Measurements from ENCODE around the gene ULK4. TPM values are rescaled to one million over a fixed set of nuclear protein-coding genes. Genes with fewer than 3 reads are reported as not detected.
A peak's percentile ranks its signal among the peaks of the same experiment; 100 is the strongest.
"Not testable (repeated sequence)": the region's sequence is repeated elsewhere in the genome, so short reads cannot be mapped to it uniquely, and the experiment has no call there.

Gene ULK4
- total RNA-seq, 1 experiment from 2014 or later = 8.7 TPM

GRCh38 chr3:41863024-41863423, 98.9 kb downstream of the ULK4 start:
- intact Hi-C loops (cut with micrococcal nuclease; ENCODE audit: unreplicated experiment) = no loop called here
- no peak overlapping the region for H3K27ac ChIP-seq
- H3K4me2 ChIP-seq = no peak overlapping the region
- H3K36me3 ChIP-seq (ENCODE audit: low read depth) = no peaks in the 10 kb centered on the region
- TF ChIP-seq EZH2 (IDR thresholded peaks at IDR 0.05; ENCODE audit: low read depth) = no peak
- TF ChIP-seq, protein P1, sequence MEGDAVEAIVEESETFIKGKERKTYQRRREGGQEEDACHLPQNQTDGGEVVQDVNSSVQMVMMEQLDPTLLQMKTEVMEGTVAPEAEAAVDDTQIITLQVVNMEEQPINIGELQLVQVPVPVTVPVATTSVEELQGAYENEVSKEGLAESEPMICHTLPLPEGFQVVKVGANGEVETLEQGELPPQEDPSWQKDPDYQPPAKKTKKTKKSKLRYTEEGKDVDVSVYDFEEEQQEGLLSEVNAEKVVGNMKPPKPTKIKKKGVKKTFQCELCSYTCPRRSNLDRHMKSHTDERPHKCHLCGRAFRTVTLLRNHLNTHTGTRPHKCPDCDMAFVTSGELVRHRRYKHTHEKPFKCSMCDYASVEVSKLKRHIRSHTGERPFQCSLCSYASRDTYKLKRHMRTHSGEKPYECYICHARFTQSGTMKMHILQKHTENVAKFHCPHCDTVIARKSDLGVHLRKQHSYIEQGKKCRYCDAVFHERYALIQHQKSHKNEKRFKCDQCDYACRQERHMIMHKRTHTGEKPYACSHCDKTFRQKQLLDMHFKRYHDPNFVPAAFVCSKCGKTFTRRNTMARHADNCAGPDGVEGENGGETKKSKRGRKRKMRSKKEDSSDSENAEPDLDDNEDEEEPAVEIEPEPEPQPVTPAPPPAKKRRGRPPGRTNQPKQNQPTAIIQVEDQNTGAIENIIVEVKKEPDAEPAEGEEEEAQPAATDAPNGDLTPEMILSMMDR (conservative IDR thresholded peaks at IDR 0.05) = peak; percentile 26; the same call in 1 of the 2 replicates
- BruUV-seq (replicated peaks) = no TSS peak
- no peaks in the 10 kb centered on the region for H3K27me3 ChIP-seq (ENCODE audit: insufficient read depth, low read depth)
- DNase-seq = no peak
- H3K9me2 ChIP-seq (ENCODE audit: insufficient read depth) = no peaks in the 10 kb centered on the region
- ChIA-PET CTCF (no interaction called here), POLR2A (ENCODE audit: unreplicated experiment) (no interaction called here)
- no peaks in the 10 kb centered on the region for H3K79me2 ChIP-seq (ENCODE audit: low read depth)
- no peak overlapping the region for H2AFZ ChIP-seq
- no peaks in the 10 kb centered on the region for H3K4me1 ChIP-seq (replicated peaks; ENCODE audit: insufficient read depth)
- no peaks in the 10 kb centered on the region for H3K9me3 ChIP-seq (ENCODE audit: insufficient read depth, low read depth)
- no peak overlapping the region for H3K4me3 ChIP-seq
- H3F3A ChIP-seq (ENCODE audit: insufficient read depth, low read depth) = no peaks in the 10 kb centered on the region
- H4K20me1 ChIP-seq (ENCODE audit: insufficient read depth) = no peaks in the 10 kb centered on the region

DNA sequence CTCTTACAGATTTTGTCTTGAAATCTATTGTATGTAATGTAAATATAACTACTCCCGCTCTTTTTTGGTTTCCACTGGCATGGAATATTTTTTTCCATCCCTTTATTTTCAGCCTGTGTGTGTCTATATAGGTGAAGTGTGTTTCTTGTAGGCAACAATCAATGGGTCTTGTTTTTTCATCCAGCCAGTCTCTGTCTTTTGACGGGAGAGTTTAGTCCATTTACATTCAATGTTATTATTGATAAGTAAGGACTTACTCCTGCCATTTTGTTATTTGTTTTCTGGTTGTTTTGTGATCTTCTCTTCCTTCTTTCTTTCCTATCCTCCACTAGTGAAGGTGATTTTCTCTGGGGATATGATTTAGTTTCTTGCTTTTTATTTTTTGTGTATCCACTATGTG, 101.4 kb downstream of the ULK4 start:
- DNase-seq; CTCF ChIA-PET; H3K79me2 ChIP-seq (ENCODE audit: low read depth); H2AFZ ChIP-seq; H3K9me3 ChIP-seq (ENCODE audit: insufficient read depth, low read depth); H3K4me1 ChIP-seq (replicated peaks; ENCODE audit: insufficient read depth); H3K27ac ChIP-seq; H3K36me3 ChIP-seq (ENCODE audit: low read depth); POLR2A ChIA-PET (ENCODE audit: unreplicated experiment); H3K4me3 ChIP-seq; H3F3A ChIP-seq (ENCODE audit: insufficient read depth, low read depth); BruUV-seq (replicated peaks); H4K20me1 ChIP-seq (ENCODE audit: insufficient read depth); H3K27me3 ChIP-seq (ENCODE audit: insufficient read depth, low read depth); H3K9me2 ChIP-seq (ENCODE audit: insufficient read depth); intact Hi-C loops (cut with micrococcal nuclease; ENCODE audit: unreplicated experiment); H3K4me2 ChIP-seq: not testable (repeated sequence)

- CTCF ChIA-PET = no interaction called here
- intact Hi-C loops (cut with micrococcal nuclease; ENCODE audit: unreplicated experiment) = no loop called here
- POLR2A ChIA-PET (ENCODE audit: unreplicated experiment) = no interaction called here
- no peak overlapping the region for H3K4me3 ChIP-seq
- H4K20me1 ChIP-seq (ENCODE audit: insufficient read depth) = no peaks in the 10 kb centered on the region
- no peak overlapping the region for H2AFZ ChIP-seq
- H3K9me3 ChIP-seq (ENCODE audit: insufficient read depth, low read depth) = no peaks in the 10 kb centered on the region
- H3K36me3 ChIP-seq (ENCODE audit: low read depth) = no peaks in the 10 kb centered on the region
- no peaks in the 10 kb centered on the region for H3K9me2 ChIP-seq (ENCODE audit: insufficient read depth)
- no peak for DNase-seq
- BruUV-seq (replicated peaks) = no TSS peak
- no peak overlapping the region for H3K4me2 ChIP-seq
- TF ChIP-seq, protein P1 (conservative IDR thresholded peaks at IDR 0.05) = no peak
- no peak for TF ChIP-seq EZH2 (IDR thresholded peaks at IDR 0.05; ENCODE audit: low read depth)
- H3F3A ChIP-seq (ENCODE audit: insufficient read depth, low read depth) = no peaks in the 10 kb centered on the region
- no peaks in the 10 kb centered on the region for H3K79me2 ChIP-seq (ENCODE audit: low read depth)
- H3K27me3 ChIP-seq (ENCODE audit: insufficient read depth, low read depth) = no peaks in the 10 kb centered on the region
- no peak overlapping the region for H3K27ac ChIP-seq
- no peaks in the 10 kb centered on the region for H3K4me1 ChIP-seq (replicated peaks; ENCODE audit: insufficient read depth)
These were observed 106.9 kb downstream of the ULK4 start for GRCh38 chr3:41854956-41855355.

GRCh38 chr3:41853540-41854196, 108.2 kb downstream of the ULK4 start:
- intact Hi-C loops (cut with micrococcal nuclease; ENCODE audit: unreplicated experiment) = no loop called here
- ChIA-PET POLR2A (ENCODE audit: unreplicated experiment) (no interaction called here), CTCF (no interaction called here)
- no peaks in the 10 kb centered on the region for H3K9me3 ChIP-seq (ENCODE audit: insufficient read depth, low read depth)
- no peak overlapping the region for H3K4me3 ChIP-seq
- H3K27me3 ChIP-seq (ENCODE audit: insufficient read depth, low read depth) = no peaks in the 10 kb centered on the region
- H3F3A ChIP-seq (ENCODE audit: insufficient read depth, low read depth) = no peaks in the 10 kb centered on the region
- no peaks in the 10 kb centered on the region for H3K9me2 ChIP-seq (ENCODE audit: insufficient read depth)
- H3K4me1 ChIP-seq (replicated peaks; ENCODE audit: insufficient read depth) = no peaks in the 10 kb centered on the region
- H2AFZ ChIP-seq = no peak overlapping the region
- DNase-seq = no peak
- H3K36me3 ChIP-seq (ENCODE audit: low read depth) = no peaks in the 10 kb centered on the region
- H4K20me1 ChIP-seq (ENCODE audit: insufficient read depth) = no peaks in the 10 kb centered on the region
- H3K27ac ChIP-seq = no peak overlapping the region
- no peak overlapping the region for H3K4me2 ChIP-seq
- TF ChIP-seq, protein P1 (conservative IDR thresholded peaks at IDR 0.05) = no peak
- no peak for TF ChIP-seq EZH2 (IDR thresholded peaks at IDR 0.05; ENCODE audit: low read depth)
- H3K79me2 ChIP-seq (ENCODE audit: low read depth) = no peaks in the 10 kb centered on the region
- no TSS peak for BruUV-seq (replicated peaks)
